GM23248 (cell line): ENCODE measurements around the gene UQCRFS1. TPM values are rescaled to one million over a fixed set of nuclear protein-coding genes. Genes with fewer than 3 reads are reported as not detected.

Source experiments
- DNase-seq: peaks from one replicate; pipeline ENCODE4 v3.0.0-alpha.2; 2015
- H2AFZ ChIP-seq: fragments of 200-600 bp; sonication (generic); 2 replicates; pipeline ENCODE4 v1.6.1; 2016; ENCODE audit warnings: antibody characterized with exemption
- H3F3A ChIP-seq: fragments of 200-600 bp; sonication (generic); 2 replicates; pipeline ENCODE4 v1.6.1; 2016; ENCODE audit warnings: mild to moderate bottlenecking, antibody characterized with exemption, mixed run types; ENCODE audit not compliant: insufficient read depth
- H3K27ac ChIP-seq: fragments of 200-600 bp; sonication (generic); 2 replicates; pipeline ENCODE4 v1.5.1; 2016; ENCODE audit warnings: mild to moderate bottlenecking
- H3K27me3 ChIP-seq: fragments of 200-600 bp; sonication (generic); replicated peaks from 2 replicates; pipeline ENCODE4 v1.6.1; 2016; ENCODE audit warnings: mild to moderate bottlenecking; ENCODE audit not compliant: insufficient read depth
- H3K36me3 ChIP-seq: fragments of 200-600 bp; sonication (generic); 2 replicates; pipeline ENCODE4 v1.6.1; 2016; ENCODE audit warnings: low read depth, mild to moderate bottlenecking
- H3K4me1 ChIP-seq: fragments of 200-600 bp; sonication (generic); 2 replicates; pipeline ENCODE4 v1.6.1; 2016; ENCODE audit warnings: mild to moderate bottlenecking; ENCODE audit not compliant: insufficient read depth
- H3K4me2 ChIP-seq: fragments of 200-600 bp; sonication (generic); one replicate; pipeline ENCODE4 v1.6.1; 2016; ENCODE audit warnings: mild to moderate bottlenecking; ENCODE audit not compliant: unreplicated experiment
- H3K4me3 ChIP-seq: fragments of 200-600 bp; sonication (generic); 2 replicates; pipeline ENCODE4 v1.5.1; 2016; ENCODE audit warnings: mild to moderate bottlenecking
- H3K79me2 ChIP-seq: fragments of 200-600 bp; sonication (generic); 2 replicates; pipeline ENCODE4 v1.6.1; 2016; ENCODE audit warnings: mild to moderate bottlenecking; ENCODE audit not compliant: insufficient read depth
- H3K9ac ChIP-seq: fragments of 200-600 bp; sonication (generic); 2 replicates; pipeline ENCODE4 v1.6.1; 2016; ENCODE audit warnings: mild to moderate bottlenecking
- H3K9me2 ChIP-seq: fragments of 200-600 bp; sonication (generic); 2 replicates; pipeline ENCODE4 v1.6.1; 2016; ENCODE audit warnings: mixed run types, mild to moderate bottlenecking, moderate library complexity; ENCODE audit not compliant: insufficient read depth
- H3K9me3 ChIP-seq: fragments of 200-600 bp; sonication (generic); one replicate; pipeline ENCODE4 v1.6.1; 2017; ENCODE audit warnings: low read depth
- H4K20me1 ChIP-seq: fragments of 200-600 bp; sonication (generic); 2 replicates; pipeline ENCODE4 v1.6.0; 2016; ENCODE audit not compliant: insufficient read depth
- EZH2 ChIP-seq: fragments of 200-600 bp; sonication (generic); IDR thresholded peaks from 2 replicates; pipeline ENCODE4 v1.6.1; 2018; ENCODE audit warnings: antibody characterized with exemption, mild to moderate bottlenecking; ENCODE audit not compliant: insufficient read depth, poor library complexity, severe bottlenecking
- EZH2phosphoT487 ChIP-seq: fragments of 200-600 bp; sonication (generic); IDR thresholded peaks from 2 replicates; pipeline ENCODE4 v1.6.1; 2018; ENCODE audit warnings: antibody characterized with exemption, moderate library complexity, mild to moderate bottlenecking, low read depth; ENCODE audit not compliant: insufficient read depth
- WGBS, 2 experiments: methylation state at CpG; one replicate each; pipeline ENCODE4 v1.1.6; 2015 to 2017; ENCODE audit warnings: low lambda C conversion rate in 2 of 2, low coverage in 1 of 2; ENCODE audit errors: missing lambda C conversion rate in 2 of 2; 5-methylcytosine and 5-hydroxymethylcytosine counted together
- in situ Hi-C: fragments of 300-500 bp; cut with MboI; formaldehyde crosslinking; loops from 2 replicates; pipeline ENCODE4 v1.15.0; 2020
- polyA plus RNA-seq: library from polyadenylated mRNA; unstranded; fragments of >200 nt; fragmentation: Nextera tagmentation; extraction: Ambion mirVana; gene quantifications from 2 replicates; pipeline ENCODE4 v1.2.1, GENCODE V29; 2016
- small RNA-seq: library from RNA; depleted of rRNA; stranded (forward); fragments of <200 nt; gene quantifications from one replicate; pipeline ENCODE3, GENCODE V24; 2014; ENCODE audit warnings: low read depth, low replicate concordance
- total RNA-seq: library from RNA; depleted of rRNA; stranded (reverse); fragments of >200 nt; shearing (Covaris generic); gene quantifications from 2 replicates; pipeline ENCODE4 v1.2.3, GENCODE V29; 2014

Gene UQCRFS1
- total and polyA plus RNA-seq, 2 experiments from 2014 or later = 32.1 to 58.9 TPM

- Histone ChIP-seq H4K20me1 (no peaks in the 10 kb centered on the region), H3K9me3 (peaks cover 2% of the 10 kb centered on the region), H3K27ac (no peak overlapping the region), H3K4me3 (no peak overlapping the region), H3K79me2 (no peaks in the 10 kb centered on the region), H3K9me2 (no peaks in the 10 kb centered on the region), H3F3A (no peaks in the 10 kb centered on the region), H3K27me3 (no peaks in the 10 kb centered on the region), H3K4me2 (no peak overlapping the region), H3K36me3 (no peaks in the 10 kb centered on the region), H3K9ac (no peak overlapping the region), H3K4me1 (no peaks in the 10 kb centered on the region), H2AFZ (no peak overlapping the region)
- 19 to 20% methylated on average over 2 of the region's 2 CpGs for WGBS, 2 experiments
- in situ Hi-C loops = no loop called here
- TF ChIP-seq EZH2phosphoT487 = no peak
- no peak for TF ChIP-seq EZH2
- no peak for DNase-seq
Measured at GRCh38 chr19:29171525-29171924, 41.4 kb downstream of the UQCRFS1 start.

DNA sequence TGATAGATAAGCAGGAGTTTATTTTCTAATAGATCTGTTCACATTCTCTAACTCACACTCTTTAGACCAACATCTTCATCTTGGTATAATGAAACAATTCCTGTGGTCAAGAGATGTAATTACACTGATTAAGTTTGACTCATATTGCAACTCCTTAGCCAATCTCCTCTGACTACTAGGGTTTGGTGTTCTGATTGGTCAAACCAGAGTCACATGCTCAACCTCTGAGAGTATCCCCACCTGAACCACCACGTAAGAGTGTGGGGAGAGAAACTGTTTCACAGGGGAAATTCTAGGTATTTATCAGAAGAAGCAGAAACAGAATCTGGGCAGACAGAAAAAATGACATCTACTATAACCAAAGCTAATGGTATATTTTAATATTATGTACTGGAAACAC lies 42.4 kb downstream of the UQCRFS1 start:
- no peaks in the 10 kb centered on the region for H3K79me2 ChIP-seq
- H3K9ac ChIP-seq = no peak overlapping the region
- no peaks in the 10 kb centered on the region for H3F3A ChIP-seq
- no peaks in the 10 kb centered on the region for H3K36me3 ChIP-seq
- no peaks in the 10 kb centered on the region for H3K4me1 ChIP-seq
- no peak for DNase-seq
- no peaks in the 10 kb centered on the region for H4K20me1 ChIP-seq
- no peak overlapping the region for H3K4me2 ChIP-seq
- H3K4me3 ChIP-seq = no peak overlapping the region
- WGBS, 2 experiments = 3 to 4% methylated on average over 1 of the region's 1 CpG
- H3K27me3 ChIP-seq = no peaks in the 10 kb centered on the region
- H3K9me3 ChIP-seq = no peaks in the 10 kb centered on the region
- TF ChIP-seq EZH2phosphoT487 (no peak), EZH2 (no peak)
- H2AFZ ChIP-seq = no peak overlapping the region
- H3K9me2 ChIP-seq = no peaks in the 10 kb centered on the region
- H3K27ac ChIP-seq = no peak overlapping the region
- in situ Hi-C loops = no loop called here

- no peaks in the 10 kb centered on the region for H3K79me2 ChIP-seq
- no peak overlapping the region for H3K27ac ChIP-seq
- H3K9me3 ChIP-seq = no peaks in the 10 kb centered on the region
- H3F3A ChIP-seq = no peaks in the 10 kb centered on the region
- TF ChIP-seq EZH2 (no peak), EZH2phosphoT487 (no peak)
- no peaks in the 10 kb centered on the region for H3K4me1 ChIP-seq
- H3K36me3 ChIP-seq = no peaks in the 10 kb centered on the region
- H3K4me3 ChIP-seq = no peak overlapping the region
- no peaks in the 10 kb centered on the region for H3K9me2 ChIP-seq
- H3K9ac ChIP-seq = no peak overlapping the region
- no peak for DNase-seq
- H4K20me1 ChIP-seq = no peaks in the 10 kb centered on the region
- H3K27me3 ChIP-seq = no peaks in the 10 kb centered on the region
- no peak overlapping the region for H2AFZ ChIP-seq
- whole genome bisulfite sequencing, 2 experiments = 3 to 9% methylated on average over 3 of the region's 3 CpGs
- in situ Hi-C loops = no loop called here
- no peak overlapping the region for H3K4me2 ChIP-seq
Measured at GRCh38 chr19:29162694-29163093, 50.3 kb downstream of the UQCRFS1 start.

- no peak overlapping the region for H2AFZ ChIP-seq
- TF ChIP-seq EZH2 (no peak), EZH2phosphoT487 (no peak)
- no peaks in the 10 kb centered on the region for H3K9me3 ChIP-seq
- H3K27me3 ChIP-seq = no peaks in the 10 kb centered on the region
- no peak overlapping the region for H3K4me2 ChIP-seq
- no peaks in the 10 kb centered on the region for H3K4me1 ChIP-seq
- no peak overlapping the region for H3K9ac ChIP-seq
- in situ Hi-C loops = no loop called here
- no peak for DNase-seq
- no peak overlapping the region for H3K27ac ChIP-seq
- no peaks in the 10 kb centered on the region for H3K9me2 ChIP-seq
- no peaks in the 10 kb centered on the region for H3K36me3 ChIP-seq
- H3K4me3 ChIP-seq = no peak overlapping the region
- no peaks in the 10 kb centered on the region for H3K79me2 ChIP-seq
- WGBS, 2 experiments = 18% methylated on average over 2 of the region's 2 CpGs
- no peaks in the 10 kb centered on the region for H3F3A ChIP-seq
- no peaks in the 10 kb centered on the region for H4K20me1 ChIP-seq
Measured at GRCh38 chr19:29155683-29156082, 57.3 kb downstream of the UQCRFS1 start.

Small RNA genes lying within 50 kb of the gene (small RNA-seq; reads per million reads assigned to genes)
- not detected for gene RN7SL340P
